ENCODE measurements around the gene STAU1.
"Not testable (repeated sequence)": the region's sequence is repeated elsewhere in the genome, so short reads cannot be mapped to it uniquely, and the experiment has no call there.

Gene STAU1

DNA sequence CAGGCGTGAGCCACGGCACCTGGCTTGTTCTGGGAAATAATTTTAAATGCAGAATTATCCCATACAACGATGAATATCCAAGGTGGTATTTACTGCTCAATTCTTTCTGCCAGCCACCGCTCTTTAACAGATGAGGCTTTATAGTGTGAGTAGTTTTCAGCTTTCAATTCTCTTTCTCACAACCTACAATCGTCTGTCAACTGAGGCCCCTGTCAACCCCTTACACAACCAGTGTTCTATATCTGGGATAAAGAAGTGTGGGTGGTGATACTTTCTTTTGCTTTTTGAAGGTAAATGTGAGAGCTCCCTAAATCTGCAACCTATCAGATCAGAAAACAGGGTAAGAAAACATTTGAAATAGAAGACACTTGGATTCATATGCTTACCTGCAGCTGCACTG, 22.5 kb downstream of the STAU1 start:
- DNase-seq (ENCODE audit: low read depth), result no peak

DNA sequence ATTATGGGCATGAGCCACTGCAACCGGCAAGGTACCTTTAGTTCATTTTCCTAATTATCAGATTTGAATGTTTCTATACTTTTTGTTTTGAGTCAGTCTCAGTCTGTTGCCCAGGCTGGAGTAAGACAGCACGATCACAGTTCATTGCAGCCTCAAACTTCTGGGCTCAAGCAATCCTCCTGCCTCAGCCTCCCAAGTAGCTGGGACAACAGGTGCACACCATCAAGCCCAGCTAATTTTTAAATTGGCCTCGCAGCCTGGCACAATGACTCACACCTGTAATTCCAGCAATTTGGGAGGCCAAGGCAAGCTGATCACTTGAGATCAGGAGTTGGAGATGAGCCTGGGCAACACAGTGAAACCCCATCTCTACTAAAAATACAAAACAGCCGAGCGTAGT, 24.4 kb downstream of the STAU1 start:
- DNase-seq (ENCODE audit: low read depth), result no peak

DNA sequence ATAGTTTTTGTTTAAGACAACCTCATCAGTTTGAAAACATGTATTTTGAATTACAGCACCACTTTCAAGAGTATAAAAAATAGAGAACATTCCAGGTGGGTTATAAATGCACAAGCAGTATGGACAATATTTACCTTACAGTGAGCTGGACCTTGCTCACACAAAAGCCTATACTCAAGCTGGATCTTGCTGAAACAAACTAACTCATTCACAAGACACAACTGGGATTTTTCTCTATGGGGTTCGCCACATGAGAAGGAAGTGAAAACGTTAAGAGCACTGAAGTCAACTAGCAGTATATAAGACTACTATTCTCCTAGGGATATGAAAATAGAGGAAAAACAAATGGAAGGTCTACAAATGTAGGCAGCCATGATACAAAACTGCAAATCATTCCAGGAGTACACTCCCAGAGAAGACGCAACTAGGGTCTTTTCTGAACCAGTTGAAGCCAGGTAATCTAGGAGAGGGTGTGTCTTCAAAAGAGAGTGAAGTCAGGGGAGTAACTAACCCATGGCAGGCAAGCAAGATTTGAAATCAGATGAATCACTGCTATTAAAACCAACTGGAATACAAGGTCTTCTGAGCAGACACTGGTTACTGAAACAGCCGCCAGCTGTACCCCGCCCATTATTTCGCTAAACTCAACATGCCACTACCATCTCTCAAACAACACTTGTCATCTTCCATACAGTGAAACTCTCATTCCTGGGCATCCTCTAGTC, 26.5 kb downstream of the STAU1 start:
- no peak for DNase-seq (ENCODE audit: low read depth)

DNA sequence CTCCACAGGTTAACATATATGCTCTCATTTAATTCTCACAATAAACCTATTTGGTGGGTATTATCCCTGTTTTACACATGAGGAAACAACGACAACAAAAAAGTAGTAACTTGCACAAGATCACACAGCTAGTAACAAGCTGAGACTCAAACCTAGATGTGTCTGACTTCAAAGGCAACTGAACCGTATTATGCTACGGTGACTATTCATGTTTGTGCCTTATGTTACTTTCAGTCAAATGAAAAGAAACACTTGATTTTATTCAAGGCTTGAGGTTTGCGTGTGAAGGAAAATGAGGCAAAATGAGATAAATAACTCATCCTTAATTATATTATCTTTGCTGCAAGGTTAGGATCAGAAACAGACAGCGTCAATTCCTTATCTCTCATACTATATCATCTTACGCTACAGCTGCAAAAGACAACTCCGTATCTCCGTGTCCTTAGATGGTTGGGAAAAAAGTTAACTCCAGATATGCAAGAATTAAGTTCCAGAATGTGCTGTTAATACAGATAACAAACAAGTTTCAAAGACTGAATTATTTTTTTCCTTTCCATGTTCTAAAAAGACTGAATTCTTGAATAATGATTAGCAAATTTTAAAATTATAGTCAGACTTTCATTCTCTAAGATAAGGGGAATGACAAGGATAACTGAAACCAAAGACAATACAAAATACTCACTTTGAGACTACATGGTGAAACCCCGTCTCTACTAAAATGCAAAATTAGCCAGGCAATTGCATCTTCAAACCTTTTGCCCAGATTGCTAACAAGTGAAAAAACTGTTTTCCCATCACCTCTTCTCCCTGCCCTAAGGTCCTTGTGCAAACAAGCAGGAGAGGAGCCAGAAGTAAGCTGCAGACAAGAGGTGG, 27.8 kb downstream of the STAU1 start:
- DNase-seq (ENCODE audit: low read depth), result no peak

DNA sequence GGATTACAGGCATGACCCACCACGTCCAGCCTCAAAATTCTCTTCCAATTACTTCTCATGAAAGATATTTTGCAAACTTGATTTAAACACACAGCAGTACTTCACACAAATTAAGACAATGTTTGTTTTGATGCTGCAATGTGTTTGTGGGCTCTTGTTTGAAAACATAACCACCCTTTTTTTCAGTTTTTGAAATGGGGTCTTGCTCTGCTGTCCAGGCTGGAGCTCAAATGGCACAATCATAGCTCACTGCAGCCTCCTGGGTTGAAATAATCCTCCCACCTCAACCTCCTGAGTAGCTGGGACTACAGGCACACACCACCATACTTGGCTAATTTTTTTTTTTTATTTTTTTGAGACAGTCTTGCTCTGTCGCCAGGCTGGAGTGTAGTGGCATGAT, 31.0 kb downstream of the STAU1 start:
- DNase-seq (ENCODE audit: low read depth), result no peak

DNA sequence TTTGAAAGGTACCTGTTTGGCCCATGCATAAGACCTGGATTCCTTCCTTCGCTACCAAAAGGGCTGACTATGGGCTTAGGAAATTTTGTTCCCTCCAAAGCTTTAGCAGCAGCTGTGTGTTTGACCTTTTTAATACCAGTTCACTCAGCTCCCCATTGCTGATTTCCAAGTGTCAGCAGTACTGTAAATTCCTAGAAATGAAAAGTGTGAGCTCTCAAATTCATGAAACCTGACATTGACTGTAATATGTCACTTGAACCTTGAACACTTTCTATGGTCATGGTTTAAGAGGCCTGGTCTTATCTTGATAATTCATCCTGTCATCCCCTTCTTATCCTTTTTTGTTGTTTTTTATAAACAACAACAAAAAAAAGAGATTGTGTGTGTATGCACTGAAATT, 31.7 kb downstream of the STAU1 start:
- DNase-seq (ENCODE audit: low read depth), result no peak

DNA sequence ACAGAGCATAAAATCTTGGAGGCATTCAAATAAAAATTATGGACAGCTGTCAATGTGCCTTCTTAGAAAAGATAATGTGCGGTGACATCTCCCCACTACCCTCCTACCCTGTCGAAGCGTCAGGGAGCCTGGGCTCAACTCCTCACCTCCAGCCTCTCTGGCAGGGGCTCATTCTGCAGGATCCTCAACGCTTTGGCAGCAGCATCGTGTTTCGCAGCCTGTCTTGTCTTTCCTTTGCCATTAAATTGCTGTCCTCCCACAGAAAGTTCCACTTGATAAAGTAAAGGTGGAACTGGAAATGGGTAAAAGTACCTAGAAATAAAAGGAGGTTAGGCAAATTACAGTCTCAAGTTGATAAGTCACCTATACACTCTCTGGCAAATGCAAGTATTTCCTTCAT, 36.7 kb downstream of the STAU1 start:
- no peak for DNase-seq (ENCODE audit: low read depth)

DNA sequence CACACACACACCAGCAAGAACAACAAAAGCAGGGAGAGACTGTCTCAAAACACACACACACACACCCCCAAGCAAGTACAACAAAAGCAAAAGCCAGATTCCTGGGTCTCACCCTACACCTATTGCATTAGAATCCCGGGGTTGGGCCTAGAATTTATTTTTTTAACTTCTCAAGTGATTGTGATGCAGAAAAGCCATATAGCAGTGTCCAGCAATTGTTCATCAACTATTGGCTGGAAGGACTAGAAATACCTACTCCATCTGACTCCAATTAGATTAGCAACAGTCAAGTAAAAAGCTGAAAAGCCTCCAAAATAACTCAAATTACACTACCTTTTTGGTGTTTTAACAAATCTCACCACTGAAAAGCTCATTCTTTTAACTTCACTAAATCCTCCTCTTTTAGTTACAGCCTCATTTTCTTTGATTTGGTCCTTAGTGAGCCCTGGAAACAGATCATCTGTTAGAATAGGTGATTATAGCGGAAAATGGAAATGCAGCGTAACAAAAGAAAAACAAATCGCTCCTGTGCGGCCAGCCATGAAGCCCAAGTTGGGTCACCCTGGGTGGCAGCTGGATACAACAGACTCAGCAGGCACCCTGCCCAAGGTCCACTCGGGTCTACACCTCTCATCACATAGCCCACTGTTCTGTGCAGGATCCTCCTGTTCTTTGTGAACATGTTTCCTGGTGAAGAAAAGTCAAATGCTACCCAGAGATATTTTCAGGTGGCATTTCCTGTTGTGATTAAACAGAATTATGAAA, 38.7 kb downstream of the STAU1 start:
- no peak for DNase-seq (ENCODE audit: low read depth)

DNA sequence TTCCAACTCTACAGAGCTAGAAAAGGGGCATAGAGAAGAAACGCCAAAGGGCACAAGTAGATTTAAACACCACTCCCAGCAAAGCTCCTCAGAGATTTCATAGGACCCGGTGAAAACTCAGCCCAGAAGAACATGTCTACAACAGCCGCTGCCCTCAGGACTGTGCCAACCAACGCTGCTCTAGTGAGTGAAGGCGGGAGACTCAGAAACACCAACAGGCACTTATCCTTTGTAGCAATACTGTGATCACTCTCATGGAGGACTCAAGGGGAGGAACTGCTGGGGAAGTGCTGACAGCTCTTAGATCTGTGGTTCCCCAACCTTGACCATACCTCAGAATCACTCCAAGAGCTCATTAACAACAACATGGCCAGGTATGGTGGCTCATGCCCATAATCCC, 39.5 kb downstream of the STAU1 start:
- DNase-seq (ENCODE audit: low read depth), result no peak

DNA sequence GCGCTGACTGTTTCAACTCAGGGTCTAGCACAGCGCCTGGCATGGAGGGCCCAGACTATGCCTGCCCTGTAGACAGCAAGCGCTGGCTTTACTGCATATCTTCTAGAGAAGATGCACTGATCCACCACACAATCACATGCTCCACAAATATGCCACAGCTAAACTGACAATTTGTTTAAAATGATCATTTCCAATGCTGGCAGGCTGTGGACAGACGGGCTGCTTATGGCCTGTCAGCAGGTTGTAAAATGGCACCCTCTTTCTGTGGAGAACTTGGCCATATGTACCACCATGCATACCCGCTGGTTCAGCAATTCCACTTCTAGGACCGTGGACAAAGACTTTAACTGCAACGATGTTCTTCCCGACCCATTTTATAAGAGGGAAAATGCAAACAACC, 40.8 kb downstream of the STAU1 start:
- no peak for DNase-seq (ENCODE audit: low read depth)

DNA sequence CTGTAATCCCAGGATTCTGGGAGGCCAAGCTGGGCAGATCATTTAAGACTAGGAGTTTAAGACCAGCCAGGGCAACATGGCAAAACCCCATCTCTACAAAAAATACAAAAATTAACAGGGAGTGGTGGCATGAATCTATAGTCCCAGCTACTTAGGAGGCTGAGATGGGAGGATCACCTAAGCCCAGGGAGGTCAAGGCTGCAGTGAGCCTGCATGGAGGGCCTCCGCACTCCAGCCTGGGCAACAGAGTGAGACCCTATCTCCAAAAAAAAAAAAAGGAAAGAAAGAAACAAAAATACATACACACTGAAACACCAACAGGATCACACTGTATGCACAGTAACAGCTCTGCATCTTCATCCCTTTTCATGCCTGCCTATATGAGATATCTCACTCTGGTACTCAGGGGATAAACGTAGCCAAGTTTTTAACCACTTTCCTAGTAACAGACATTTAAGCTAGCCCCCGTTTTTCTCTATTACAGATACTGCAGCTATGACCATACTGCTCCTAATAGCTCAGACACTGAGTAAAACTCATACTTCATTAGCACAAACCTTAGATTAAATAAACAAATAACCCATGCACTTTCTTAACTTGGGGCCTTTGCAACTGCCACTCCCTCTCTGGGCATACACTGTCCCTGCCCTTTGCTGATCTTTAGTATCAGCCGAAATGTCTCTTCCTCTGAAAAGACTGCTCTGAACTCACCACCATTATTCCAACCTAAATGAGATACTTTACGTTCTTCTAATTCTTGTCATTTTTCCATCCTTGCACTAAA, 41.5 kb downstream of the STAU1 start:
- DNase-seq (ENCODE audit: low read depth), result no peak

DNA sequence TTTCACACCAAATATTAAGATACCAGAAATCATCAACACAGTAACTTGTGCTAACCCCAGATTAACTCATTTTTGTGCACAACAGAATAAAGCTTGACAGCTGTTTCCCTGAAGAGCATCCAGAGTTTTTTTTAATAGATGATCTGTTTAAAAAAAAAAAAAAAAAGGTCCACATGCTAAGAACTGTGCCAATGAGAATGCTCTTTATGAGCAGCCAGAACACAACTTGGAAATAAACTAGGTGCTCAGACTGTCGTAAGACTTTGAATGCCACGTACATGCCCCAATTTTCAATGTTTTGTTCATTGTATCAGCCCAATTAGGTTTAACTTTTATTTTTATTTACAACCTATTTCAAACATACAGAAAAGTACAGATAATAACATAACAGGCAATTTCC, 47.3 kb downstream of the STAU1 start:
- no peak for DNase-seq (ENCODE audit: low read depth)

DNA sequence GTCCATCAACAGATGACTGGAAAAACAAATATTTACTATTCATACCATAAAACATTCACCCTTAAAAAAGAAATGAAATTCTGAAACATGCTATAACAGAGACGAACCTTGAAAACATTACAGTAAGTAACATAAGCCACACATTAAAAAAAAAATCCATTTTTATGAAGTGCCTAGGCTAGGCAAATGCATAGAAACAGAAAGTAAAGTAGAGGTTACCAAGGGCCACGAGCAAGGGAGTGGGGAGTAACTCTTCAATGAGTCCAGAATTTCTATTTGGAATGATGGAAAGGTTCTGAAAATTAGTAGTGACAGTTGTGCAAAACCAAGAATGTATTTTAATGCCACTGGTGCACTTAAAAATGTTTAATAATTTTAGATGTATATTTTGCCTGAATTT, 47.7 kb downstream of the STAU1 start:
- DNase-seq (ENCODE audit: low read depth), result no peak

DNA sequence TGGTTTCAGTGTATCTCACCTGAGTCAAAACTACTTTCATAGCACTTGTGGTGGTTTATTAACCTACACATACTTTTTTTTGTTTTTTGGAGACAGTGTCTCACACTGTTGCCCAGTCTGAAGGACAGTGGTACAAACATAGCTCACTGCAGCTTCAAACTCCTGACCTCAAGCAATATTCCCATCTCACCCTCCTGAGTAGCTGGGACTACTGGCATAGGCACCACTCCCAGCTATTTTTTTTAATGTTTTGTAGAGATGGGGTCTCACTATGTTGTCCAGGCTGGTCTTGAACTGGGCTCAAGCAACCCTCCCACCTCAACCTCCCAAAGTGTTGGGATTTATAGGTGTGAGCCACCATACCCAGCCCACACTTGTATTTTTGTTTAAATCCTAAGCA, 49.7 kb downstream of the STAU1 start:
- no peak for DNase-seq (ENCODE audit: low read depth)

DNA sequence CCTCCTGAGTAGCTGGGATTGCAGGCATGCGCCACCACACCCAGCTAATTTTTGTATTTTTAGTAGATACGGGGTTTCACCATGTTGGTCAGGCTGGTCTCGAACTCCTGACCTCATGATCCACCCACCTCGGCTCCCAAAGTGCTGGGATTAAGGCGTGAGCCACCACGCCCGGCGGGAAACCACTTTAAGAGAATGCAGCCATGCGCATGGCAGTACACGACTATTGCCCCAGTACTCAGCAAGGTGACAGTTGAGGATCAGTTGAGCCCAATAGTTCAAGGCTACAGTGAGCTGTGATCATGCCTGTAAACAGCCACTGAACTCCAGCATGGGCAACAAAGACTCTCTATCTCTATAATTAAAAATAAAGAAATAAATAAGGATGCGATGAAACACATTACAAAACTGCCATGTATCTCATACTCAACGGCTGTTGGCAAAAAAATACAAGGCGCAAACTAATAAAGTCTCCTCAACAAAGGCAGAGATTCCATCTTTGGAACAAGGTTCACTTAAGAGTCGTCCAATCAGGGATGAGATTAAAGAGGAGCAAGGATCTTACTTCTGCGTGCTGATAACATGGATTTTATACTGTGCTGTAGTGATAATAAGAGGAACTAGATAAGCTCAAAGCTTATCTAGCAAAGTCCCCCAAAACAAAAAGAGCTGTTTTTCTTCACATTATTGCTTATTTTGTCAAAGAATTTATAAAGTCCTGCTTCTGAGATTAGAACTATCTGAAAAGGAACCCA, 51.1 kb downstream of the STAU1 start:
- DNase-seq (ENCODE audit: low read depth), result no peak

DNA sequence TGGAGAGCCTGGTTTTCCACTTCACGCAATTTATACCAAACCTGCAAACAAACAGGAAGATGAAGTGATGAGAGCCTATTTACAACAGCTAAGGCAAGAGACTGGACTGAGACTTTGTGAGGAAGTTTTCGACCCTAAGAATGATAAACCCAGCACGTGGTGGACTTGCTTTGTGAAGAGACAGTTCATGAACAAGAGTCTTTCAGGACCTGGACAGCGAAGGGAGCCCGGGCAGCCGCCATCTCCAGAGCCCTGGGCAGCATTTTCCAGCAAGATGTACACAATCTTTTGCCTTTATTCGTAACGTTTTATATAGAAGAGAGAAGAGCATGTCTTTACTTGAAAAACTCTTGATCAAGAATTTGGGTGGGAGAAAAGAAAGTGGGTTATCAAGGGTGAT, 53.3 kb downstream of the STAU1 start:
- not testable (repeated sequence) for DNase-seq (ENCODE audit: low read depth)

DNA sequence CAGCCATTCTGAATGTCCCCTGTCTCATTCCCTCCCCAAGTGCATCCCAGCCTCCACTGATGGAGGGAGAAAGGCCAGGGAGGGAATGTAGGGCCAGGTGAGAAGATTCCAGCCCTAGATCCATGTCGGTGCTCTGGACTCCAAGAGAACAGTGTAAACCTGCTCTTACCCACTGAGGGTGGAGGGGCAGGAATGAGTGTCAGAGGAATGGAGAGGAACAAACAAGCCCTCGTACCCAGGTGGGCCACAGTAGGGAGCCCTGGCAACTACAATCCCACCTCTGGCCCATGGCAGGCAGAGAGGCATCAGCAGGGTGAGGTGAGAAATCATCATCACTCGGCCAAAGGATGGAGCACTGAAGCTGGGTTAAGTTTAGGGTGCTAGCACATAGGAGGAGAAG, 54.6 kb downstream of the STAU1 start:
- no peak for DNase-seq (ENCODE audit: low read depth)

DNA sequence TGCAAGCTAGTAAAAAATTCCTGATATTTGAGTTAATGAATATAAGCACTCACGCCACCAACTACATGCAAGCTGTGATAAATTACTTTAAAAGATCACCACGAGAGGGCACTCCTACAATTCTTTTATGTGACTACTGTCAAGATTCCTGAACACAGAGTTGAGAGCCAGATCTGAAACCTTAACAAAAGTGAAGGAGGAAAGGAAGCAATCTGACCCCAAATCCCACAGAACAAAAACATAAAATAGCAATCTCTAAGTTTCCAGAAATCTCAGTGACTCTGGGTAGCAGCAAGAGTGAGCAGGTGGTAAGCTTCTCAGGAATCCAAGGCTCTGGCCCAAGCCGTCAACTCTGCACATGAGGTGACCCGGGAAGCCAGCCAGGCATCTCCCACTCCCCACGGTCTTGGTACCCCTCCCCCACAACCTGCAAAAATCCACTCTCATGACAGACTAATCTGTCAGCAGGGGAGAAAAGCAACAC, 55.1 kb downstream of the STAU1 start:
- no peak for DNase-seq (ENCODE audit: low read depth)

DNA sequence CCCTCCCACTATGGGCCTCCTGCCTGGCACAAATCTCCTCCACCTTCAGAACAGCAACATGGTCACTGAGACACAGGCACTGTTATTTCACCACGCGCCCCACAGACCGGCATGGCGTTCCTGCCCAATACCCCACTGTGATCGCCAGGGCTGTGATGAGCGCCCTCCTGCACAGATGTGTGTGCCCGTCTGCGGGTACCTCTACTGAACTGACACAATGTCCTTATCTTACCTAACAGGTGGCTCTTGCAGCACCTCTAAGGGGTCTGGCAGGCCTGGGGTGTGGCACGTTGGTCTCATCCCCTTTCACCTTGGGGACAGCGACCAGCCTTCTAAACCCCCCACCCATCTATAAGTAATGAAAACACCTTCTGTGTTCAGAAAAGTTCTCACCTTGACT, 64.2 kb downstream of the STAU1 start:
- no peak for DNase-seq (ENCODE audit: low read depth)

DNA sequence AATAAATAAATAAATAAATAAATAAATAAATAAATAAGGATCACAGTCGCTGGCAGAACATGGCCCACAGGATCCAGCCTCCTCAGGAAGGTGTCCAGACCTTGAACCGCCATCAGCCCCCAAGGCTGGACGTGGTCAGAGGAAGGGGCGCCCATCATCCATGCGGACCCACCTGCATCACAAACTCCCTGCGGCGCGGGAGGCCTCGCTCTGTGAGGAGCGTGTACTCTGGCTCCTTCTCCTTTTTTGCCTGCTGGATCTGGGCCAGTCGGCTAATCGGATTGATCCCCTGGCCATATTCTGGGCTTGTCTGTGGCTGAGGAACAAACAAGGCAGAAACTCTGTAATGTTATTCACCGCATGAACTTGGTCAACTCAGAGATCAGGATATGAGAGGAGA, 65.2 kb downstream of the STAU1 start:
- DNase-seq (ENCODE audit: low read depth), result no peak

DNA sequence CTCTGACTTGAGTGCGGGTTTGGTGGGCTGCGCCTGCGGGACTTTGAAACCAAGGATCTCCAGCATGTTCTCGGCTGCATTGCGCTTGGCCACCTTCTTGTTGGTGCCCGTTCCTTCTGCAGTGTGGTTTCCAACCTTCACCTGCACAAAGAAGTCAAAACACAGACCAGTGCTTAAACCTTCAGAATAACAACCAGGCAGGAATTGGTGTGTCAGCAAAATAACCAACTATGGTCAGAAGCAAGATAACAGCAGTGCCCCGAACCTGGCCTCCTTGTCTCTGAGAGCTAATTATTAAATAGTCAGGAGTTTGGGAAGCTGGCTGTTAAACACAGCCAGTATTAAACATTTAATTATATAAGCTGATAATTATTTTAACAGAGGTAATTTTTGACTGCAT, 68.1 kb downstream of the STAU1 start:
- no peak for DNase-seq (ENCODE audit: low read depth)
